ENCODE measurements around the gene ODAPH. TPM values are rescaled to one million over a fixed set of nuclear protein-coding genes. Genes with fewer than 3 reads are reported as not detected.
A peak's percentile ranks its signal among the peaks of the same experiment; 100 is the strongest.
"Not testable (repeated sequence)": the region's sequence is repeated elsewhere in the genome, so short reads cannot be mapped to it uniquely, and the experiment has no call there.

ODAPH gene
- total RNA-seq, 2 donors from 2014 or later: 0.35 TPM; not detected in 1

DNA sequence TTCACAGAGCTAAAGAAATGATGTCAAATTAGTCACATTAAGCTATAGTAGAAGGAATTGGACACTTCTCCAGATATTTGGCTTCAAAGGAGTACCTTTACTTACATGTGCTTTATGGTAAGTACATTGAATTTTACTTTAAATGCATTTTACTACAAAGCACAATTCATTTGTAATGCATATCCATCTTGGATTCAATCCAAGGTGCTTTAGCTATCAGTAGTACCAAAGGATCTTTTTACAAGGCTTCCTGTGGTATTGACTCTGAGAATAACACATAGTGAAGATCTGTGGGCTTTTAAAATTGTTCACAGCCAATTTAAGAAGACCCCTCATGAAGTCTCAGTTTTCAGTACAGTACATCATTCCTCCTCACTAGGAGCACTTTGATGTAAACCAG lies 28.4 kb upstream of the ODAPH start:
- peaks cover 18 to 61% of the 10 kb centered on the region in 2 donors for H3K36me3 Mint-ChIP-seq (ENCODE audit: insufficient read depth in 2 of 2)

DNA sequence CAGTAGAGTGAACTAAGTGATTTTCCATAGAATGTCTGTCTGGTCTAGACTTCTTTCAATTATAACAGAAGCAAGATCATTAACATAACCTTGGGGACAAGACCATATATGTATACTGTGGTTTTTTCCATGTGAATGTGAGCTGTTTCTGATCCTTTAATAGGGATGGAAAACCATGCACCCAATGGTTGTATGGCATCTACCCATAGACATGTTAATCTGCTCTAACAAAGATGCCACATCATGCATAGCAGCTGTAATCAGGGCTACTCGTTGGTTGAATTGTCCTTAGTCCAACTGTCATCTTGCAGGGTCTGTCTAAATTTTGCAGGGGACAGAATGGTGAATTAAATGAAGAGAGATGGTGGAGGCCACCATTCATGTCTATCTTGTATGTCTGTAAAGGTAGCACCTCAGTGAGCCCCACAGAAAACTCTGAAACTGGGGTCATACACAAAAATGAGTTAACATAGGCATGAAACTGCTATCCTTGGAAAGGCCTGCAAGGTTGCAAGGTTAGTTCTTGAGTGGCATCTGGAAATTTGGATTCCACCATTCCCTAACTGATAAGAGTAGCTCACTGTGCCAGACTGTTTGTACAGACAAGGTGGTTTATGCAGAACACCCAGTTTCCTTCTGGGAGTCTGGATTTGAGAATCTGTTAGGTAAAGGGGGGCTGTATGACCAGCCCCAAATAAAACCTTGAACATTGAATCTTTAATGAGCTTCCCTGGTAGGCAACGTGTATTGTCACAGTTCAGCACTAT lies 25.1 kb upstream of the ODAPH start:
- no peak for ATAC-seq (replicated peaks in 1 of 2)
- DNase-seq: no peak
- peaks cover 4 to 6% of the 10 kb centered on the region in 2 donors for H3K9me3 Mint-ChIP-seq
- no peaks in the 10 kb centered on the region for H3K4me1 Mint-ChIP-seq (ENCODE audit: low read depth)
- H3K4me3 Mint-ChIP-seq: no peak overlapping the region
- peaks cover 22 to 49% of the 10 kb centered on the region in 2 donors for H3K36me3 Mint-ChIP-seq (ENCODE audit: insufficient read depth in 2 of 2)
- no peaks in the 10 kb centered on the region for H3K27me3 Mint-ChIP-seq (ENCODE audit: low read depth)
- H3K27ac Mint-ChIP-seq: no peak overlapping the region

More for the DNA sequence above, 28.4 kb upstream of the ODAPH start:
- ATAC-seq (replicated peaks in 1 of 2) (no peak), DNase-seq (no peak)
- H3K27me3 Mint-ChIP-seq (ENCODE audit: low read depth): no peaks in the 10 kb centered on the region
- H3K4me1 Mint-ChIP-seq (ENCODE audit: low read depth): peaks cover 6% of the 10 kb centered on the region
- peaks cover 0 to 3% of the 10 kb centered on the region in 2 donors for H3K9me3 Mint-ChIP-seq
- H3K4me3 Mint-ChIP-seq: no peak overlapping the region
- H3K27ac Mint-ChIP-seq: no peak overlapping the region

DNA sequence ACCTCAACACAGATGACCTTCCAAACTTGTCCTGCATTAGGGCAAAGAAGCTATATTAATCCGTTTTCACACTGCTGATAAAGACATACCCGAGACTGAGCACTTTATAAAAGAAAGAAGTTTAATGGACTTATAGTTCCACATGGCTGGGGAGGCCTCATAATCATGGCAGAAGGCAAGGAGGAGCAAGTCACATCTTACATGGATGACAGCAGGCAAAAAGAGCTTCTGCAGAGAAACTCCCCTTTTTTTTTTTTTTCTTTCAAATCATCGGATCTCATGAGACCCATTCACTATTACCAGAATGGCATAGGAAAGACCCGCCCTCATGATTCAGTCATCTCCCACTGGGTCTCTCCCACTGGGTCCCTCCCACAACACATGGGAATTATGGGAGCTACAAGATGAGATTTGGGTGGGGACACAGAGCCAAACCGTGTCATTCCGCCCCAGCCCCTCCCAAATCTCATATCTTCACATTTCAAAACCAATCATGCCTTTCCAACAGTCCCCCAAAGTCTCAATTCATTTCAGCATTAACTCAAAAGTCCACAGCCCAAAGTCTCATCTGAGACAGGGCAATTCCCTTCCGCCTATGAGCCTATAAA lies 24.2 kb upstream of the ODAPH start:
- H3K9me3 Mint-ChIP-seq; H3K27ac Mint-ChIP-seq; H3K4me1 Mint-ChIP-seq (ENCODE audit: low read depth); H3K4me3 Mint-ChIP-seq; ATAC-seq (replicated peaks in 1 of 2); DNase-seq; H3K27me3 Mint-ChIP-seq (ENCODE audit: low read depth): not testable (repeated sequence)
- H3K36me3 Mint-ChIP-seq (ENCODE audit: insufficient read depth in 2 of 2): peaks cover 22 to 43% of the 10 kb centered on the region in 2 donors

DNA sequence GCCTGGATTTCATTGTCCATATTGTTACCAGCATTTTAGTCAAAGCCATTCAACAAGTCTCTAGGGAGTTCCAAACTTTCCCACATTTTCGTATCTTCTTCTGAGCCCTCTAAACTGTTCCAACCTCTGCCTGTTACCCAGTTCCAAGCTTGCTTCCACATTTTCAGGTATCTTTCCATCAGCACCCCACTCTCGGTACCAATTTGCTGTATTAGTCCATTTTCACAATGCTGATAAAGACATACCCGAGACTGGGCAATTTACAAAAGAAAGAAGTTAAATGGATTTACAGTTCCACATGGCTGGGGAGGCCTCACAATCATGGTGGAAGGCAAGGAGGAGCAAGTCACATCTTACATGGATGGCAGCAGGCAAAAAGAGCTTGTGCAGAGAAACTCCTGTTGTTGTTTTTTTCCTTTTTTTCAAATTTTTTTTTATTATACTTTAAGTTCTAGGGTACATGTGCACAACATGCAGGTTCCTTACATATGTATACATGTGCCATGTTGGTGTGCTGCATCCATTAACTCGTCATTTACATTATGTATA lies 22.5 kb upstream of the ODAPH start:
- ATAC-seq (replicated peaks in 1 of 2); H3K9me3 Mint-ChIP-seq; H3K4me1 Mint-ChIP-seq (ENCODE audit: low read depth); H3K27ac Mint-ChIP-seq; H3K4me3 Mint-ChIP-seq; DNase-seq; H3K27me3 Mint-ChIP-seq (ENCODE audit: low read depth): not testable (repeated sequence)
- peaks cover 20 to 32% of the 10 kb centered on the region in 2 donors for H3K36me3 Mint-ChIP-seq (ENCODE audit: insufficient read depth in 2 of 2)

DNA sequence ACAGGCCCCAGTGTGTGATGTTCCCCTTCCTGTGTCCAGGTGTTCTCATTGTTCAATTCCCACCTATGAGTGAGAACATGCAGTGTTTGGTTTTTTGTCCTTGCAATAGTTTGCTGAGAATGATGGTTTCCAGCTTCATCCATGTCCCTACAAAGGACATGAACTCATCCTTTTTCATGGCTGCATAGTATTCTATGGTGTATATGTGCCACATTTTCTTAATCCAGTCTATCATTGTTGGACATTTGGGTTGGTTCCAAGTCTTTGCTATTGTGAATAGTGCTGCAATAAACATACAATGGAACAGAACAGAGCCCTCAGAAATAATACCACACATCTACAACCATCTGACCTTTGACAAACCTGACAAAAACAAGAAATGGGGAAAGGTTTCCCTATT lies 21.9 kb upstream of the ODAPH start:
- peaks cover 20 to 32% of the 10 kb centered on the region in 2 donors for H3K36me3 Mint-ChIP-seq (ENCODE audit: insufficient read depth in 2 of 2)
- not testable (repeated sequence) for H3K27me3 Mint-ChIP-seq (ENCODE audit: low read depth); H3K4me1 Mint-ChIP-seq (ENCODE audit: low read depth); DNase-seq; H3K4me3 Mint-ChIP-seq; H3K27ac Mint-ChIP-seq; H3K9me3 Mint-ChIP-seq; ATAC-seq (replicated peaks in 1 of 2)

DNA sequence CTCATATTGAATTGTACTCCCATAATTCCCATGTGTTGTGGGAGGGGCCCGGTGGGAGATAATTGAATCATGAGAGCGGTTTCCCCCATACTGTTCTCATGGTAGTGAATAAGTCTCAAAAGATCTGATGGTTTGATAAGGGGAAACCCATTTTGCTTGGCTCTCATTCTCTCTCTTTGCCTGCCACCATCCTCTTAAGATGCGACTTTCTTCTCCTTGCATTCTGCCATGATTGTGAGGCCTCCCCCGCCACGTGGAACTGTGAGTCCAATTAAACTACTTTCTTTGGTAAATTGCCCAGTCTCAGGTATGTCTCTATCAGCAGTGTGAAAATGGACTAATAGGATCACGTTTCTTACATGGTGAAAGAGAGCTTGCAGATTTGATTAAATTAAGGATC lies 18.6 kb upstream of the ODAPH start:
- H3K9me3 Mint-ChIP-seq; DNase-seq; H3K4me1 Mint-ChIP-seq (ENCODE audit: low read depth); H3K27ac Mint-ChIP-seq; H3K27me3 Mint-ChIP-seq (ENCODE audit: low read depth); ATAC-seq (replicated peaks in 1 of 2); H3K4me3 Mint-ChIP-seq: not testable (repeated sequence)
- H3K36me3 Mint-ChIP-seq (ENCODE audit: insufficient read depth in 2 of 2): peaks cover 8 to 11% of the 10 kb centered on the region in 2 donors

DNA sequence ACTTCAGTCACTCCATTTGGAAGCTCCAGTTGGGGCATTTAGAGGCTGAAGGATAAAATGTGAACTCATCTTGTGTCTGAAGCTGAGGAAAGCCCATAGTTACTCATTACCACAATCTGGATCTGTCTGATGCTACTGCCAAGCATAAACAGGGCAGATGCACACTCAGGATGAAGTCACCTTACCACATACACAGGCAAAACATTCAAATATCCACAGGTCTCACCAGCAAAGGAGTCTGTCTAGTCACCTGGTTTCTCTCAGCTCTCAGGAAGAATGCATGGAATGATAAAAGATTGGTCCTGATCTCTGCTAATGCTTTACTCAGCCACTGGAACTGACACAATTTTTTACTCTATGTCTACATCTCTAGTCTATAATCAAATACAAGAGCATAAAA lies 13.0 kb upstream of the ODAPH start:
- Mint-ChIP-seq H3K27ac (no peak overlapping the region), H3K4me1 (ENCODE audit: low read depth) (no peaks in the 10 kb centered on the region), H3K4me3 (no peak overlapping the region), H3K9me3 (no peaks in the 10 kb centered on the region), H3K36me3 (ENCODE audit: insufficient read depth in 2 of 2) (peaks cover 0 to 1% of the 10 kb centered on the region in 2 donors), H3K27me3 (ENCODE audit: low read depth) (no peaks in the 10 kb centered on the region)
- ATAC-seq (replicated peaks in 1 of 2) (peak; percentile 77 to 97), DNase-seq (peak in 1 of 2 donors; percentile 13)

DNA sequence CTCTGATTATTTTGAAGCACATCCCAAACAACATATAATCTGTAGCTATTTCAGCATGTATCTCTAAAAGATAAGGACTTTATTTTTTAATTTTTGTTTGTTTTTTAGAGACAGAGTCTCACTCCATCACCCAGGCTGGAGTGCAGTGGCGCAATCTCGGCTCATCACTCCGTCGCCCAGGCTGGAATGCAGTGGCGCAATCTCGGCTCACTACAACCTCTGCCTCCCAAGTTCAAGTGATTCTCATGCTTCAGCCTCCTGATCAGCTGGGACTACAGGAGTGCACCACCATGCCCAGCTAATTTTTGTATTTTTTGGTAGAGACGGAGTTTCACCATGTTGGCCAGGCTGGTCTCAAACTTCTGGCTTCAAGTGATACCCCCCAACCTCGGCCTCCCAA lies 11.6 kb upstream of the ODAPH start:
- not testable (repeated sequence) for H3K27ac Mint-ChIP-seq; H3K36me3 Mint-ChIP-seq (ENCODE audit: insufficient read depth in 2 of 2); H3K27me3 Mint-ChIP-seq (ENCODE audit: low read depth); H3K9me3 Mint-ChIP-seq; H3K4me1 Mint-ChIP-seq (ENCODE audit: low read depth); H3K4me3 Mint-ChIP-seq; DNase-seq; ATAC-seq (replicated peaks in 1 of 2)

DNA sequence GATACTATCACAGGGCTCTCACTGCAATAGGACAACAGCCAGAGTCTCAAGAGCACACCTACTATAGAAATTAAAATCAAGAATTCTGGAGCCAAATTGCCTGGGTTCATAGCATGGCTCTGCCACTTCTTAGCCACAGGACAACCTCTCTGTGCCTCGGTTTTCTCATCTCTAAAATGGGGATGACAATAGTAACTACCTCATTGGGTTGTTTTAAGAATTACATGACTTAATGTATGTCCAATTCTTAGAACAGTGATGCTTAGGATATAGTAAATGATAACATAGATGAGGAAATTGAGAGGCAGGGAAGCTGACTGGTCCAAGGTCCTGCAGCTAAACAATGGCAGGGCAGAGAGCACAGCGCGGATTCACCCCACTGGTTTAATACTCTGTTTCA lies 11.0 kb upstream of the ODAPH start:
- no peak for ATAC-seq (replicated peaks in 1 of 2)
- Mint-ChIP-seq H3K27me3 (ENCODE audit: low read depth) (no peaks in the 10 kb centered on the region), H3K36me3 (ENCODE audit: insufficient read depth in 2 of 2) (no peaks in the 10 kb centered on the region), H3K27ac (no peak overlapping the region), H3K9me3 (no peaks in the 10 kb centered on the region), H3K4me3 (no peak overlapping the region), H3K4me1 (ENCODE audit: low read depth) (no peaks in the 10 kb centered on the region)
- no peak for DNase-seq

DNA sequence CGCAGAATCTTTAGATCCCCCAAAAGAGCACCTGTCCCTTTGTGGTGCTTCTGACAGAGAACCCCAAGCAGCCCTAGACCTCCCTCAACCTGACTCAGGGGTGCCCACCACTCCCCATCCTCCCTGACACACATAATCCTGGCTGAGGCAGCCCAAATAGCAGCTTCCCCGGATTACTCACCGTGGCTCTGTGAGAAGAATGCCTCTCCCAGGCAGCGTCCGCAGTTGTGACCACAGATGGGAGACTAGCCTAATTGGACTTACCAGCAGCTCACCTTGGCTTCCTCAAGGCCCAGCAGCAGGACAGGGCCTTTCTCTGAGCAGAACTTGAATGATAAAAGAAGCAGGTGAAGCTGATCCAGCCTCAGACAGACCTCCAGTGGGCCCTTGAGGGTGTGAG lies 10.3 kb upstream of the ODAPH start:
- H3K36me3 Mint-ChIP-seq (ENCODE audit: insufficient read depth in 2 of 2): no peaks in the 10 kb centered on the region
- ATAC-seq (replicated peaks in 1 of 2): no peak
- no peaks in the 10 kb centered on the region for H3K9me3 Mint-ChIP-seq
- no peak overlapping the region for H3K27ac Mint-ChIP-seq
- DNase-seq: no peak
- no peaks in the 10 kb centered on the region for H3K4me1 Mint-ChIP-seq (ENCODE audit: low read depth)
- no peak overlapping the region for H3K4me3 Mint-ChIP-seq
- H3K27me3 Mint-ChIP-seq (ENCODE audit: low read depth): no peaks in the 10 kb centered on the region

DNA sequence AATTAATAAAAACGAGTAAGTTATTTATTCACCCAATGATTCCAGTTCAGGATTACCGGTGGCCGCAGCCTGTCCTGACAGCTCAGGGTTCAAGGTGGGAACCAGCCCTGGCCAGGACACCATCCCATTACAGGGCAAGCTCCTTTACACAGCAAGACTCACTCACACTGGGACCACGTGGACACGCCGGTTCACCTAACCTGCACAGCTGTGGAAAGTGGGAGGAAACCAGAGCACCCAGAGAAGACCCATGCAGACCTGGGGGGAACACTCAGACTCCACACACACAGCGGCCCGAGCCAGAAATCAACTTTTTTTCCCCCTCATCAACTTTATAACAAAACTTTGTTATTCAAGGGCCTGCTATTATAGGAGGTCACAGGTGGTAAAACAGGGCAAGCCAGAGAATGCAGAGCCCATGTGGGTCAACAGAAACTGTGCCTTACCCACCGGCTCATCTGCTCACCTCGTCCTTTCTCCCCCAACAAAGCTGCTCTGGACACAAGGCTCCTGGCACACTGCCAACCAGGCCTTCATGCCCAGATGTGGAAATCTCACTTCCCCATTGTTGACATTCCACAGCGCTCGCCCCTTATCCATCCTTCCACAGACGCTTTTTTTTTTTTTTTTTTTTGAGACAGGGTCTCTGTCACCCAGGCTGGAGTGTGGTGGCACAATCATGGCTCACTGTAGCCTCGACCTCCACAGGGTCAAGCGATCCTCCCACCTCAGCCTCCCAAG lies 8.0 kb upstream of the ODAPH start:
- Mint-ChIP-seq H3K36me3 (ENCODE audit: insufficient read depth in 2 of 2) (no peaks in the 10 kb centered on the region), H3K27ac (no peak overlapping the region), H3K9me3 (no peaks in the 10 kb centered on the region), H3K4me1 (ENCODE audit: low read depth) (no peaks in the 10 kb centered on the region), H3K27me3 (ENCODE audit: low read depth) (no peaks in the 10 kb centered on the region), H3K4me3 (no peak overlapping the region)
- DNase-seq (no peak), ATAC-seq (replicated peaks in 1 of 2) (no peak)

DNA sequence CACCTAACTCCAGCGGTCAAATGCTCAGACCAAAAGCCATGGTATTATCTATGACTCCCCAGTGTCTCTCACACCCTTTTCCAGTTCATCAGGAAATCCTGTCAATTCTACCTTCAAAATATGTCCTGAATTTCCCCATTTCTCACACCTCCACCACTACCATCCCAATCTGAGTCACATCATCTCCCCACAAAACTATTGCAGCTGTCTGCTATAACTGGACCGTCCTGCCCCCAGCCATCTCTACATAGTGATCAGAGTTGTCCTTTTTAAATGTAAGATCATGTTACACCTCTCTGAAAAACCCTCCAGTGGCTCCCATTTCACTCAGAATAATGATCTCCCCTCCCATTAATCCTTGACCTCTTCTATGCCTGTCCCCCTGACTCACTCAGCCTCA lies 6.8 kb upstream of the ODAPH start:
- Mint-ChIP-seq H3K4me1 (ENCODE audit: low read depth) (no peaks in the 10 kb centered on the region), H3K36me3 (ENCODE audit: insufficient read depth in 2 of 2) (no peaks in the 10 kb centered on the region), H3K9me3 (no peaks in the 10 kb centered on the region), H3K27me3 (ENCODE audit: low read depth) (no peaks in the 10 kb centered on the region), H3K4me3 (no peak overlapping the region), H3K27ac (no peak overlapping the region)
- peak in 1 of 2 donors; percentile 17 for ATAC-seq (replicated peaks in 1 of 2)
- no peak for DNase-seq

DNA sequence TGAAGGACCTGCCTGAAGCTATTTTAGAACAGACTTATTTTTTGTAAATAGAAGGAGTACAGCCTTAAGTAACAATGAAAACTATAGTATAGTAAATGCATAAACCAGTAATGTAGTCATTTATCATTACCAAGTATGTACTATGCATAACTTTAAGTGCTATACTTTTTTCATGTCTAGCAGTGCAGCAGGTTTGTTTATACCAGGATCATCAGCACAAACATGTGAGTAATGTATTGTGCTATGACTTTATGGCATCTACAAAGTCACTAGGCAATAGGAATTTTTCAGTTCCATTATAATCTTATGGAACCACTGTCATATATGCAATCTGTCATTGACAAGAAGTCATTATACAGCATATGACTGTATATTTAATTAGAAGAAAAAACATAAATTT lies 3.4 kb upstream of the ODAPH start:
- Mint-ChIP-seq H3K4me3 (no peak overlapping the region), H3K27ac (no peak overlapping the region), H3K9me3 (no peaks in the 10 kb centered on the region), H3K36me3 (ENCODE audit: insufficient read depth in 2 of 2) (no peaks in the 10 kb centered on the region), H3K4me1 (ENCODE audit: low read depth) (no peaks in the 10 kb centered on the region), H3K27me3 (ENCODE audit: low read depth) (peaks cover under 1% of the 10 kb centered on the region)
- DNase-seq: no peak
- no peak for ATAC-seq (replicated peaks in 1 of 2)
